ENCODE measurements around the gene HPDL.

HPDL gene

GRCh38 chr1:45327644-45328515 is 1.2 kb downstream of the HPDL start:
- Histone ChIP-seq H3K27ac (ENCODE audit: low read length) (no peak overlapping the region), H3K9ac (ENCODE audit: low read length) (peak overlapping the region; percentile 53), H3K4me1 (ENCODE audit: control insufficient read depth, low read depth, low read length) (peaks cover 33% of the 10 kb centered on the region), H3K4me3 (ENCODE audit: low read length) (peak overlapping the region; percentile 47), H3K9me3 (ENCODE audit: control insufficient read depth, low read depth, low read length) (no peaks in the 10 kb centered on the region), H3K27me3 (ENCODE audit: control insufficient read depth, insufficient read depth, low read length) (no peaks in the 10 kb centered on the region), H3K36me3 (ENCODE audit: control insufficient read depth, low read depth, low read length) (peaks cover 28% of the 10 kb centered on the region)

- Histone ChIP-seq H3K4me3 (ENCODE audit: low read length) (peak overlapping the region; percentile 47), H3K27me3 (ENCODE audit: control insufficient read depth, insufficient read depth, low read length) (no peaks in the 10 kb centered on the region), H3K9me3 (ENCODE audit: control insufficient read depth, low read depth, low read length) (no peaks in the 10 kb centered on the region), H3K36me3 (ENCODE audit: control insufficient read depth, low read depth, low read length) (peaks cover 36% of the 10 kb centered on the region), H3K27ac (ENCODE audit: low read length) (no peak overlapping the region), H3K4me1 (ENCODE audit: control insufficient read depth, low read depth, low read length) (peaks cover 33% of the 10 kb centered on the region), H3K9ac (ENCODE audit: low read length) (no peak overlapping the region)
These were observed 2.0 kb downstream of the HPDL start for GRCh38 chr1:45328680-45329079.

- H3K4me1 ChIP-seq (ENCODE audit: control insufficient read depth, low read depth, low read length): peaks cover 33% of the 10 kb centered on the region
- H3K36me3 ChIP-seq (ENCODE audit: control insufficient read depth, low read depth, low read length): peaks cover 43% of the 10 kb centered on the region
- no peak overlapping the region for H3K27ac ChIP-seq (ENCODE audit: low read length)
- H3K4me3 ChIP-seq (ENCODE audit: low read length): no peak overlapping the region
- no peaks in the 10 kb centered on the region for H3K9me3 ChIP-seq (ENCODE audit: control insufficient read depth, low read depth, low read length)
- H3K9ac ChIP-seq (ENCODE audit: low read length): no peak overlapping the region
- no peaks in the 10 kb centered on the region for H3K27me3 ChIP-seq (ENCODE audit: control insufficient read depth, insufficient read depth, low read length)
These were observed 2.8 kb downstream of the HPDL start for GRCh38 chr1:45329445-45329844.

- Histone ChIP-seq H3K4me1 (ENCODE audit: control insufficient read depth, low read depth, low read length) (peaks cover 22% of the 10 kb centered on the region), H3K27me3 (ENCODE audit: control insufficient read depth, insufficient read depth, low read length) (no peaks in the 10 kb centered on the region), H3K27ac (ENCODE audit: low read length) (no peak overlapping the region), H3K9ac (ENCODE audit: low read length) (no peak overlapping the region), H3K4me3 (ENCODE audit: low read length) (no peak overlapping the region), H3K9me3 (ENCODE audit: control insufficient read depth, low read depth, low read length) (no peaks in the 10 kb centered on the region), H3K36me3 (ENCODE audit: control insufficient read depth, low read depth, low read length) (peaks cover 47% of the 10 kb centered on the region)
These were observed 5.0 kb downstream of the HPDL start for GRCh38 chr1:45331436-45332345.

- H3K9me3 ChIP-seq (ENCODE audit: control insufficient read depth, low read depth, low read length): no peaks in the 10 kb centered on the region
- no peak overlapping the region for H3K9ac ChIP-seq (ENCODE audit: low read length)
- peaks cover 20% of the 10 kb centered on the region for H3K4me1 ChIP-seq (ENCODE audit: control insufficient read depth, low read depth, low read length)
- no peak overlapping the region for H3K4me3 ChIP-seq (ENCODE audit: low read length)
- peaks cover 47% of the 10 kb centered on the region for H3K36me3 ChIP-seq (ENCODE audit: control insufficient read depth, low read depth, low read length)
- H3K27me3 ChIP-seq (ENCODE audit: control insufficient read depth, insufficient read depth, low read length): no peaks in the 10 kb centered on the region
- H3K27ac ChIP-seq (ENCODE audit: low read length): no peak overlapping the region
These were observed 5.6 kb downstream of the HPDL start for GRCh38 chr1:45332346-45332720.

GRCh38 chr1:45334308-45335245 is 7.9 kb downstream of the HPDL start:
- no peak overlapping the region for H3K4me3 ChIP-seq (ENCODE audit: low read length)
- no peak overlapping the region for H3K9ac ChIP-seq (ENCODE audit: low read length)
- no peaks in the 10 kb centered on the region for H3K27me3 ChIP-seq (ENCODE audit: control insufficient read depth, insufficient read depth, low read length)
- H3K4me1 ChIP-seq (ENCODE audit: control insufficient read depth, low read depth, low read length): peaks cover 1% of the 10 kb centered on the region
- no peak overlapping the region for H3K27ac ChIP-seq (ENCODE audit: low read length)
- peaks cover 41% of the 10 kb centered on the region for H3K36me3 ChIP-seq (ENCODE audit: control insufficient read depth, low read depth, low read length)
- H3K9me3 ChIP-seq (ENCODE audit: control insufficient read depth, low read depth, low read length): no peaks in the 10 kb centered on the region

GRCh38 chr1:45335855-45336324 is 9.2 kb downstream of the HPDL start:
- Histone ChIP-seq H3K4me3 (ENCODE audit: low read length) (no peak overlapping the region), H3K27ac (ENCODE audit: low read length) (no peak overlapping the region), H3K9ac (ENCODE audit: low read length) (no peak overlapping the region), H3K4me1 (ENCODE audit: control insufficient read depth, low read depth, low read length) (peaks cover 2% of the 10 kb centered on the region), H3K9me3 (ENCODE audit: control insufficient read depth, low read depth, low read length) (no peaks in the 10 kb centered on the region), H3K36me3 (ENCODE audit: control insufficient read depth, low read depth, low read length) (peaks cover 35% of the 10 kb centered on the region), H3K27me3 (ENCODE audit: control insufficient read depth, insufficient read depth, low read length) (no peaks in the 10 kb centered on the region)

GRCh38 chr1:45337630-45338325 is 11.1 kb downstream of the HPDL start:
- Histone ChIP-seq H3K27me3 (ENCODE audit: control insufficient read depth, insufficient read depth, low read length) (no peaks in the 10 kb centered on the region), H3K9me3 (ENCODE audit: control insufficient read depth, low read depth, low read length) (no peaks in the 10 kb centered on the region), H3K9ac (ENCODE audit: low read length) (no peak overlapping the region), H3K27ac (ENCODE audit: low read length) (no peak overlapping the region), H3K36me3 (ENCODE audit: control insufficient read depth, low read depth, low read length) (peaks cover 35% of the 10 kb centered on the region), H3K4me3 (ENCODE audit: low read length) (no peak overlapping the region), H3K4me1 (ENCODE audit: control insufficient read depth, low read depth, low read length) (peaks cover 6% of the 10 kb centered on the region)

GRCh38 chr1:45339789-45340558 is 13.3 kb downstream of the HPDL start, which contains the start of the genes MUTYH and TOE1:
Gene MUTYH (minus strand): TSS chr1:45340440. CDS start chr1:45334505, 5,935 bp downstream.
Gene TOE1 (plus strand): TSS chr1:45340170. CDS start chr1:45340253, 83 bp downstream.
- H3K36me3 ChIP-seq (ENCODE audit: control insufficient read depth, low read depth, low read length): peaks cover 36% of the 10 kb centered on the region
- no peaks in the 10 kb centered on the region for H3K9me3 ChIP-seq (ENCODE audit: control insufficient read depth, low read depth, low read length)
- H3K27me3 ChIP-seq (ENCODE audit: control insufficient read depth, insufficient read depth, low read length): no peaks in the 10 kb centered on the region
- peak within 1 kb of the TSS; percentile 90 for H3K9ac ChIP-seq (ENCODE audit: low read length)
- peak within 1 kb of the TSS; percentile 82 for H3K4me3 ChIP-seq (ENCODE audit: low read length)
- peak within 1 kb of the TSS; percentile 81 for H3K27ac ChIP-seq (ENCODE audit: low read length)
- H3K4me1 ChIP-seq (ENCODE audit: control insufficient read depth, low read depth, low read length): peaks cover 6% of the 10 kb centered on the region
